SU-DHL-6 (cell line): ENCODE data around the gene PICK1.

Source experiments
- EZH2phosphoT487 ChIP-seq: fragments of 200-600 bp; sonication (generic), shearing (Covaris generic); conservative IDR thresholded peaks from 2 replicates; pipeline ENCODE4 v1.6.1; 2018; ENCODE audit warnings: mild to moderate bottlenecking, antibody characterized with exemption, low read length, moderate library complexity, mixed read lengths
- TF ChIP-seq, protein P1 (sequence below): fragments of 200-600 bp; sonication (generic); IDR thresholded peaks from one replicate; pipeline ENCODE4 v1.5.1; 2017; ENCODE audit warnings: antibody characterized with exemption, mild to moderate bottlenecking, low read length, moderate library complexity; ENCODE audit not compliant: insufficient read depth, poor library complexity, severe bottlenecking

DNA sequence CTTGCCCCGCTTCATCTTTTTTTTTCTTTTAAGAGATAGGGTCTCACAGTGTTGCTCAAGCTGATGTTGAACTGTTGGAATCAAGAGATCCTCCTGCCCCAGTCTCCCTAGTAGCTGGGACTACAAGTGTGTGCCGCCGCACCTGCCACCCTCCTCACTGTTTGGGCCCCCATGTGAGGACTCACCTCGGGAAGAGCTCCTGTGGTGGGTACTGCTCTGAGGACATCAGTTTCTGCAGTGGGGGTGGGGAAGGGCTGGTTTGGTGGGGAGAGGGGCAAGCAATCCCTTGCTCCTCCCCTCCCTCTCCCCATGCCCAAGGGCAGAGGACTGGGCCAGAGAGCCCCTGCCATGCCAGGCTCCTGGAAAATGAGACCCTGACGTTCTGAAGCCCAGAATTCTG lies 28.3 kb downstream of the PICK1 start:
- TF ChIP-seq, protein P1, sequence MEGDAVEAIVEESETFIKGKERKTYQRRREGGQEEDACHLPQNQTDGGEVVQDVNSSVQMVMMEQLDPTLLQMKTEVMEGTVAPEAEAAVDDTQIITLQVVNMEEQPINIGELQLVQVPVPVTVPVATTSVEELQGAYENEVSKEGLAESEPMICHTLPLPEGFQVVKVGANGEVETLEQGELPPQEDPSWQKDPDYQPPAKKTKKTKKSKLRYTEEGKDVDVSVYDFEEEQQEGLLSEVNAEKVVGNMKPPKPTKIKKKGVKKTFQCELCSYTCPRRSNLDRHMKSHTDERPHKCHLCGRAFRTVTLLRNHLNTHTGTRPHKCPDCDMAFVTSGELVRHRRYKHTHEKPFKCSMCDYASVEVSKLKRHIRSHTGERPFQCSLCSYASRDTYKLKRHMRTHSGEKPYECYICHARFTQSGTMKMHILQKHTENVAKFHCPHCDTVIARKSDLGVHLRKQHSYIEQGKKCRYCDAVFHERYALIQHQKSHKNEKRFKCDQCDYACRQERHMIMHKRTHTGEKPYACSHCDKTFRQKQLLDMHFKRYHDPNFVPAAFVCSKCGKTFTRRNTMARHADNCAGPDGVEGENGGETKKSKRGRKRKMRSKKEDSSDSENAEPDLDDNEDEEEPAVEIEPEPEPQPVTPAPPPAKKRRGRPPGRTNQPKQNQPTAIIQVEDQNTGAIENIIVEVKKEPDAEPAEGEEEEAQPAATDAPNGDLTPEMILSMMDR = no peak
- TF ChIP-seq EZH2phosphoT487 = no peak
